Limb (tissue), 2 donors: ENCODE measurements around the gene ZNF195.
"Not testable (repeated sequence)": the region's sequence is repeated elsewhere in the genome, so short reads cannot be mapped to it uniquely, and the experiment has no call there.

Experiments
- DNase-seq, 2 donors: peaks; one replicate each; pipeline ENCODE4 v3.0.0-alpha.2; 2016; ENCODE audit errors: extremely low spot score in 2 of 2

Gene ZNF195

GRCh38 chr11:3353066-3353465, 25.9 kb downstream of the ZNF195 start:
- no peak for DNase-seq

DNA sequence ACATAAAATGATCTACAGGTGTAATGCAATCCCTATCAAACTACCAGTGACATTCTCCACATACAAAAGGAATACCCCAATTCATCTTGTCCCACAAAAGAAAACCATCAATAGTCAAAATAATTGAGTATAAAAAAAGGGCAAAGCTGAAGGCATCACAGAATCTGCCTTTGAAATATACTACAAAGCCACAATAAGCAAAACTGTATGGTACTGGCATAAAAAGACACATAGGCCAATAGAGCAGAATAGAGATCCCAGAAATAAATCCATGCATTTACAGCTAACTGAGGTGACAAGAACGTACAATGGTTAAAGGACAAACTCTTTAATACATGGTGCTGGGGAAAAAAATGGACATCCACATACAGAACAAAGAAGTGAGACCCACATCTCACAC, 31.8 kb downstream of the ZNF195 start:
- DNase-seq = no peak

DNA sequence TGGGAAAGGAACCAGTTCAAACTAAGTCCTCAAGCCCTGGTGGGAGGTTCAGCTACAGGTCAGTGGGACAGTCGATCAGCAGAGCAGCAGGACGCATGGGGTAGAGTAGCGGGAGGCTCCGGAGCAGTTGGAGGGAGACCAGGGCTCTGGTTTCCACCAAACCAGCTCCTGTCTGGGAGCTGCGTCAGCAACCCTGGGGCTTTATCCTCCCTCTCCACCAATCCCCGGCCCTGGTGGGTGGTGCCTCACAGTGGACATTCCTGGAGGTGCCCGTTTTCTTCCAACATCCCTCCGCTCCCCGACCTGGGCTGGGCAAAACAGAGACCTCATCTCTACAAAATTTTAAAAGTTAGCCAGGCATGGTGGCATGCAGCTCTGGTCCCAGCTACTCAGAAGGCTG, 32.4 kb downstream of the ZNF195 start:
- no peak for DNase-seq

- DNase-seq = no peak
Observed at GRCh38 chr11:3345736-3346135, 33.2 kb downstream of the ZNF195 start.

DNA sequence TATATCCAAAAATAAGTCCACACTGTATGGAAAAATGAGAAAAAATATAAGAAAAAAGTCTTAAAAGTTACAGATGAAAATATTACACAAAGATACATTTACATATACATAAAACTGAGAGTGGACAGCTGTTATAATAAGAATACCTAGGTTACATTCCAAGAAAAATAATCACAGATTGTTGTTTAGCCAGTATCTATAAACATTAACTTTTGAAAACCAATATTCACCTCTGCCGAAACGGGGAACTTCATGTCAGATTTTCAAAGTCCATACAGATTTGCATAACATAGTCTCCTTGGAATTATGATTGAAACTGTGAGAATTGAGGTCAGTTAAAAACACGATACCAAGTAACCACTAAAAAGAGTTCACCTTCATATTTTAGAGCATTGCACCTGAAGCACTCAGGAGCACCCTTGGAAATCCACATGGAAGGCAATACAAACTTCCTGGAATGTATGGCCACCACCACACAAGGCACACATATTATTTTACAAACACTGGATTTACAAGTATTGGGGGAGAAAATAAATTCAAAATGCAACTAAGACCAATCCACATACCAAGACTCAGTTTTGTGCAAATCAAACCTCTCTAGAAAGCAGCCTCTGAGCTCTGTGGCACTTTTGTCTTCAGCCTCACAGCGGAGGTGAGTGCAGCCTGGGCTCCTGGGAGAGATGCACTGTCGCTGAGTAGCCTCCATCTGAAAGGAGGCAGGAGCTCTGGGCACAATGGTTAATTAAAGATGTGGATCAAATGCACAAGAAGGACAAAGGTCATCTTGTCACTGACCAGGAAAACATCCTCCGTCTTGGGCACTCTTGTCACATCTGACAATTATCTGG, 34.4 kb downstream of the ZNF195 start:
- DNase-seq = no peak

GRCh38 chr11:3342709-3343108, 36.2 kb downstream of the ZNF195 start:
- DNase-seq = no peak

DNA sequence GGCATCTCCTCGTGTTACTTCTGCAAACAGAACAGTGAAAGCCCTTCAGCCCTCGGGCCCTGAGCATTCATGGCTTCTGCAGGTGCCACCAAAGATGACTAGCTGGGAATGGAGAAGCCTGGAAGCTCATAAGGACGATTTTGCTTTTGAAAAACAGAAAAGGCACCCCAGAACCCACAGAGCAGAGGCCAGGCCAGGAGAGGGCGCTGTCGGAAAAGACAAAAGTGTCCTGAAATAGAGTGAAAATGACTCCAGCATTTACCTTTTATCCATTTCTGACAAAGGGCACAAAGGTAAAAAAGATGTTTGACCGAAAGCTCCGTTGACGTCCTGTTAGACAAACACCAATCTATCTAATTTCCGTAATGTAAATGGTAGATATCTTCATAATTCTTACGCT, 37.6 kb downstream of the ZNF195 start:
- DNase-seq = peak in 1 of 2 donors; percentile 52

DNA sequence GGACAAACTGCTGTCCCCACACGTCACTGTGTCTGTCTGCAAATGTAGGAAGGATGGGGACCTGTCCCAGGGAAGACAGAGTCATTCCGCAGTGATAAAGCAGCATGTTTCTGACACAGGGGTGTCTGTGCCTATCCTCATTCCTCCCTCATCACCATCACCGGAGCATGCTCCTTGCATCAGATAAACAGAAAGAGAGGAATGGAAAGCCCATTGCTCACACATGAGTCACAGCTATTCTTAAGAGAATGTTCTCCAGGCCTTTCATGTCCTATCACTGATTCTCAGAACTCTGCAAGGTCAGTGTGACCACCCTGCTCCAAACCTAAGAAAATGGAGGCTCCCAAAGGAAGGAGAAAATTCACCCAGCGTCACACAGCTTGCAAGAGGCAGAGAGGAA, 38.9 kb downstream of the ZNF195 start:
- DNase-seq = no peak

- DNase-seq = no peak
Observed at GRCh38 chr11:3339340-3339624, 39.7 kb downstream of the ZNF195 start.

GRCh38 chr11:3338569-3339339, 40.2 kb downstream of the ZNF195 start:
- DNase-seq = no peak

DNA sequence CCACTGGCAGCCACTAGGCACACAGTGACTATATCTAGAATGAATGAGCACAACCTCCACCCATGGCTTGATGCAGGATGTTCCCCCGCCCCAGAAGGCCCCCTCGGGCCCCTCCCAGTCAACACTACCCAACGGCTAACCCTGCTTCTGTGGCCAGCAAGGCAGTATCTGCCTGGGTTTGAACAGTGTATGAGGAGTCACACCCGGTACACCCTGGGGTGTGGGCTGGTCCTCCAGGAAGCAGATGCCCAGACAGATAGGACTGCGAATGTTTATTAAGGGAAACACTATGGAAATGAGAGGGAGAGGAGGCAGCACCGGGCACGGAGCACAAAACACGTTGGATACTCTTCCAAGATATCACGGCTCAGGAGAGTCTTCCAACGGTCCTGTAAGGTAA, 42.5 kb downstream of the ZNF195 start:
- not testable (repeated sequence) for DNase-seq

DNA sequence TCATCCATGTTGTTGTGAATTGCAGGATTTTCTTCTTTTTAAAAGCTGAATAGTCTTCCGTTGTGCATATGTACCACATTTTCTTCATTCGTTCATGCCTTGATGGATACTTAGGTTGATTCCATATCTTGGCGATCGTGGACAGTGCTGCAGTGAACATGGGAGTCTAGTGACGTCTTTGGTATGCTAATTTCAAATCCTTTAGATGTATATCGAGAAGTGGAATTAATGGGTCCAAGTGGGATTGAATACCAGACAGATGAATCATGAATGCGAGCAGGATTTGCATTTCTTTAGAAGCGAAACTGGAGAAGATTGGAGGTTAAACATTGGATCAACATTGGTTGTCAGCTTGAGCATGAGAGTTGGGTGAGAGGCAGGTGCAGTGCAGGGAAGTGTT, 45.8 kb downstream of the ZNF195 start:
- DNase-seq = not testable (repeated sequence)

DNA sequence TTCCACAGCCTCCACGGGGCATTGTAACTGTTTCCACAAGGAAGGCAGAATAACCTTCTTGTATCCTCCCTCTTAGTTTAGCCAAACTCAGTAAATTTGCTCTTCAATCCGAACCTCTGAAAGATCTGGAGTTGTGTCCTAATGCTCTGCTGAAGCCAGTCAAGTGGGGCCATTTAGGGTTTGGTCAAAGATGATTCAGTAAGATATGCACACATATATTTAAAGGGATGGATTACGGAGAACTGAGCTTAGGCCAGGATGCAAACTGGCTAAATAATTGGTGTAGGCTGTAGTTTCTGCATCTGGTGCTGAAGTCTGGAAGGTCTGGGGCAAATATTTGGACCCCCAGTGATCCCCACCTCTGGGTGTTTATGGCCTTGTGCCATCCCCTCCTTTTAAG, 47.9 kb downstream of the ZNF195 start:
- DNase-seq = not testable (repeated sequence)

DNA sequence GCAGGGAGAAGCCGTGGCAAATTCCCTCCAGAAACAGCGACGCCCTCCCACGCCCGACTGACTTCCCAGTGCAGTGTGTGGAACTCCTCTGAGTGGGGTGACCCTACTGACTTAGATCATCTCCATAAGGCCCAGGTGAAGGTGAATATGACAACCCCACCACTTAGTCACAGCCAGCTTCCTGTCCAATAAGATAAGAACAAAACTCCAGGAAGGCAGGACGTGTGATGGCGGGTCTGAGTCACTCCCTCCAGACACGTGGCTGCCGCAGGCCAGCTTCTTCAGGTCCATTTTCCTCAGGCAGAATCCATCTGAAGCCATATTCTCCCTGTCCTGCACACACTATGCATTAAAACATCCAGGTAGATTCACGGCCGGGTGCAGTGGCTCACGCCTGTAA, 48.9 kb downstream of the ZNF195 start:
- DNase-seq = not testable (repeated sequence)

DNA sequence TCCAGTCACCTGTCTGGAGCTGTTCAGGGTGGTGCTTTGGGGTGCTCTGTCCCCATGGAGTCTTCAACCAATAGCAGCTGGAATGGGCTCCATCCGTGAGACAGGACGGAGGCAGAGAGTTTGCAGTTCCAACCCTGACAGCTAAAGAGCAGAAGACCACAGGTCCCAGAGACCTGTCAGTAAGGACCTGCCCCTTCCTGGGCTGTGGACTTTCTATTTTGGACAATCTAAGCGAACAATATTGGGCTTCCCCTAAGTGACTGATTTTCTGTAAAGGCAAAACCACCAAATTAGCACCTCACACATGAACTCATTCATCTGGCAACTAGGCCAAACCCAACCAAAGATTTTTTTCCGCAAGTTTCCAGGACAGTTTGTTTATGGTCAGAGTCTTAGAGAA, 50.4 kb downstream of the ZNF195 start:
- not testable (repeated sequence) for DNase-seq

DNA sequence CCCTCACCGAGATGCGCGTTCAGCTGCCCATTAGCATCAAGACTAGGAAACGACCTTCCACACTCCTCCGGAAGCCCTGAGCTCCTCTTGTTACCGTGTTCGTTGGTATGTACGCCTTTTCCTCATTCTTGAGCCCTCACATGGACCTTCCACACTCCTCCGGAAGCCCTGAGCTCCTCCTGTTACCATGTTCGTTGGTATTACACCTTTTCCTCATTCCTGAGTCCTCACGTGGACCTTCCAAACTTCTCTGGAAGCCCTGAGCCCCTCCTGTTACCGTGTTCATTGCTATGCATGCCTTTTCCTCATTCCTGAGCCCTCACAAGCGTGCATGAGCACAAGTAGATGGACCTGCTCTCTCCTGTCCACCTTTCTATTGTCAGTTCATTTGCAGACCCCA, 52.5 kb downstream of the ZNF195 start:
- DNase-seq = not testable (repeated sequence)

DNA sequence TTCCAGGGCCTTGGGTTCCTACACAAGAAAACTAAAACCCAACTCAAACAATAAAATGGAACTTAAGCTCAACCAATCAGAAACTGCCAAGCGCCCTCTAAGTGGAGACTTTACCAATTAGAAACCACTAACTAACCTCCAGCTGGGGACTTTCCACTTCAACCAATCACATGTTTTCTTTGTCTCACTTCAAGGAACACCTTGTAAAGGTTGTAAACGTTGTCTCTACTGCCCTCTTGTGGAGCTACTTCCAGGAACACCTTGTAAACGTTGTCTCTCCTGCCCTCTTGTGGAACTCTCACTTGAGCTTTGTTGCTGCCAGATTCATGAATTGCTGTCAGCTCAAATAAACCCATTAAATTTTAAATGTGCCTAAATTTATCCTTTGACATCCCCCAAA, 54.2 kb downstream of the ZNF195 start:
- not testable (repeated sequence) for DNase-seq
